Measurements from ENCODE around the gene ACAD9.
"Not testable (repeated sequence)": the region's sequence is repeated elsewhere in the genome, so short reads cannot be mapped to it uniquely, and the experiment has no call there.

The ACAD9 gene

GRCh38 chr3:128863560-128863959 is 15.9 kb upstream of the ACAD9 start:
- no peak for DNase-seq

GRCh38 chr3:128864351-128864811 is 15.0 kb upstream of the ACAD9 start:
- no peak for DNase-seq

- DNase-seq: not testable (repeated sequence)
Measured at GRCh38 chr3:128864849-128865804, 14.3 kb upstream of the ACAD9 start.

- DNase-seq: no peak
Measured at GRCh38 chr3:128867200-128868125, 12.0 kb upstream of the ACAD9 start.

- no peak for DNase-seq
Measured at GRCh38 chr3:128870347-128870746, 9.1 kb upstream of the ACAD9 start.

- no peak for DNase-seq
Measured at GRCh38 chr3:128872282-128872681, 7.1 kb upstream of the ACAD9 start.

- DNase-seq: no peak
Measured at GRCh38 chr3:128872744-128873143, 6.7 kb upstream of the ACAD9 start.

GRCh38 chr3:128873244-128874022 is 6.0 kb upstream of the ACAD9 start:
- no peak for DNase-seq

- no peak for DNase-seq
Measured at GRCh38 chr3:128874481-128875180, 4.8 kb upstream of the ACAD9 start.

GRCh38 chr3:128875556-128876120 is 3.8 kb upstream of the ACAD9 start:
- peak in 1 of 2 experiments; percentile 63 for DNase-seq

- no peak for DNase-seq
Measured at GRCh38 chr3:128878011-128878457, 1.4 kb upstream of the ACAD9 start.

- peak in 1 of 2 experiments; percentile 32 for DNase-seq
Measured at GRCh38 chr3:128878556-128879124, 780 bp upstream of the ACAD9 start.

- no peak for DNase-seq
Measured at GRCh38 chr3:128879991-128880390, 571 bp downstream of the ACAD9 start.

- not testable (repeated sequence) for DNase-seq
Measured at GRCh38 chr3:128880455-128880854, 1.0 kb downstream of the ACAD9 start.

- no peak for DNase-seq
Measured at GRCh38 chr3:128881576-128881975, 2.2 kb downstream of the ACAD9 start.

GRCh38 chr3:128882719-128883118 is 3.3 kb downstream of the ACAD9 start:
- no peak for DNase-seq

- no peak for DNase-seq
Measured at GRCh38 chr3:128884992-128885391, 5.6 kb downstream of the ACAD9 start.

GRCh38 chr3:128889139-128889894 is 9.9 kb downstream of the ACAD9 start:
- no peak for DNase-seq

GRCh38 chr3:128895843-128896697 is 16.6 kb downstream of the ACAD9 start:
- no peak for DNase-seq
